ENCODE measurements around the gene C10orf67.

- TF ChIP-seq POLR2A (IDR thresholded peaks at IDR 0.05; ENCODE audit: low read length) (no peak), GATA1 (IDR thresholded peaks at IDR 0.05; ENCODE audit: low read depth, low read length) (no peak)
Observed at GRCh38 chr10:23186697-23187096, 157.9 kb downstream of the C10orf67 start.
